Gastrocnemius medialis (tissue), 4 donors: ENCODE data around the gene SDR9C7. TPM values are rescaled to one million over a fixed set of nuclear protein-coding genes. Genes with fewer than 3 reads are reported as not detected.

ENCODE experiments used
- ATAC-seq, 2 donors: fragments of 150-250 bp; one replicate each; pipeline ENCODE4 v1.9.1; 2016
- DNase-seq, 2 donors: peaks; one replicate each; pipeline ENCODE4 v3.0.0-alpha.2; 2019
- H3K27ac ChIP-seq, 4 donors: fragments of 200-600 bp; sonication (generic); 1 replicate in 1 of 4; 2 replicates in 3 of 4; pipeline ENCODE4 v1.5.1; 2016 to 2018; ENCODE audit warnings: mild to moderate bottlenecking in 2 of 4, moderate library complexity in 1 of 4
- H3K27me3 ChIP-seq, 3 donors: fragments of 200-600 bp; sonication (generic) in 2 of 3; 1 replicate in 1 of 3; 2 replicates in 2 of 3; pipeline versions ENCODE4 v1.5.1 to v1.6.0; 2016 to 2019; ENCODE audit warnings: mild to moderate bottlenecking in 1 of 3, moderate library complexity in 1 of 3
- H3K36me3 ChIP-seq, 2 donors: fragments of 200-600 bp; sonication (generic) in 1 of 2; one replicate each; pipeline ENCODE4 v1.5.1; 2017 to 2018
- H3K4me1 ChIP-seq, 2 donors: fragments of 200-600 bp; sonication (generic) in 1 of 2; one replicate each; pipeline ENCODE4 v1.5.1; 2016 to 2017; ENCODE audit warnings: mild to moderate bottlenecking in 2 of 2
- H3K4me3 ChIP-seq, 4 donors: fragments of 200-600 bp; sonication (generic) in 3 of 4; 1 replicate in 1 of 4; 2 replicates in 3 of 4; pipeline ENCODE4 v1.5.1; 2016 to 2019; ENCODE audit warnings: mild to moderate bottlenecking in 2 of 4
- H3K9me3 ChIP-seq, 3 donors: fragments of 200-600 bp; sonication (generic) in 2 of 3; 1 replicate in 1 of 3; 2 replicates in 2 of 3; pipeline ENCODE4 v1.5.1; 2016 to 2019
- CTCF ChIP-seq, 5 experiments: fragments of 450-650 bp in 3 of 5; fragments of 200-600 bp in 2 of 5; sonication (generic) in 2 of 5; IDR thresholded peaks in 4 of 5; conservative IDR thresholded peaks in 1 of 5; 1 replicate in 4 of 5; 2 replicates in 1 of 5; pipeline ENCODE4 v1.5.1; 2016 to 2019; ENCODE audit warnings: antibody characterized with exemption in 5 of 5, mild to moderate bottlenecking in 3 of 5, moderate library complexity in 3 of 5
- POLR2A ChIP-seq, 2 donors: fragments of 450-650 bp; IDR thresholded peaks; one replicate each; pipeline ENCODE4 v1.6.1; 2017; ENCODE audit warnings: antibody characterized with exemption in 2 of 2, mild to moderate bottlenecking in 2 of 2, moderate library complexity in 2 of 2
- in situ Hi-C, 4 donors: fragments of 200-750 bp; cut with MboI; loops; one replicate each; pipeline versions ENCODE4 v1.15.0 to v1.8.0; 2017; ENCODE audit warnings: low sequenced_read_pairs in 4 of 4
- intact Hi-C: fragments of 100-400 bp; cut with DNase I; formaldehyde crosslinking; loops from one replicate; pipeline ENCODE4 v1.15.1; 2023; ENCODE audit warnings: low total_unique reads
- total RNA-seq, 4 donors: library from RNA; depleted of rRNA; stranded (reverse); fragments of >200 nt; gene quantifications; one replicate each; pipeline versions ENCODE4 v1.1.0 to v1.2.3, GENCODE V29; 2016

Gene SDR9C7
- total RNA-seq, 4 donors from 2014 or later: 0.27 TPM; not detected in 3

- Histone ChIP-seq H3K4me1 (no peaks in the 10 kb centered on the region), H3K4me3 (peak overlapping the region in 1 of 4 donors; percentile 25), H3K9me3 (peaks cover 0 to 3% (median 0%) of the 10 kb centered on the region in 3 donors), H3K27ac (no peak overlapping the region), H3K27me3 (no peaks in the 10 kb centered on the region), H3K36me3 (no peaks in the 10 kb centered on the region)
- in situ Hi-C loops: no loop called here
- ATAC-seq (no peak), DNase-seq (no peak)
- TF ChIP-seq CTCF (IDR thresholded peaks at IDR 0.05 in 4 of 5, conservative IDR thresholded peaks at IDR 0.05 in 1 of 5) (no peak), POLR2A (IDR thresholded peaks at IDR 0.05) (no peak)
- intact Hi-C loops: no loop called here
Measured at GRCh38 chr12:56900583-56900982, 33.6 kb downstream of the SDR9C7 start.

- DNase-seq: no peak
- intact Hi-C loops: no loop called here
- no peak overlapping the region for H3K4me3 ChIP-seq
Measured at GRCh38 chr12:56898938-56899337, 35.3 kb downstream of the SDR9C7 start.

GRCh38 chr12:56897844-56898361 lies 36.3 kb downstream of the SDR9C7 start:
- H3K4me1 ChIP-seq: no peaks in the 10 kb centered on the region
- no peaks in the 10 kb centered on the region for H3K36me3 ChIP-seq
- intact Hi-C loops: no loop called here
- H3K9me3 ChIP-seq: peaks cover 0 to 3% (median 0%) of the 10 kb centered on the region in 3 donors
- in situ Hi-C loops: no loop called here
- H3K27ac ChIP-seq: no peak overlapping the region
- no peaks in the 10 kb centered on the region for H3K27me3 ChIP-seq
- ATAC-seq (no peak), DNase-seq (no peak)
- no peak overlapping the region for H3K4me3 ChIP-seq
- TF ChIP-seq CTCF (IDR thresholded peaks at IDR 0.05 in 4 of 5, conservative IDR thresholded peaks at IDR 0.05 in 1 of 5) (no peak), POLR2A (IDR thresholded peaks at IDR 0.05) (no peak)

More at GRCh38 chr12:56898938-56899337, 35.3 kb downstream of the SDR9C7 start:
- TF ChIP-seq CTCF (IDR thresholded peaks at IDR 0.05 in 4 of 5, conservative IDR thresholded peaks at IDR 0.05 in 1 of 5) (no peak), POLR2A (IDR thresholded peaks at IDR 0.05) (no peak)
- in situ Hi-C loops: no loop called here
- Histone ChIP-seq H3K27me3 (no peaks in the 10 kb centered on the region), H3K9me3 (peaks cover 0 to 3% (median 0%) of the 10 kb centered on the region in 3 donors), H3K27ac (no peak overlapping the region), H3K4me1 (no peaks in the 10 kb centered on the region), H3K36me3 (no peaks in the 10 kb centered on the region)
- ATAC-seq: no peak

GRCh38 chr12:56896082-56896481 lies 38.1 kb downstream of the SDR9C7 start:
- no peak overlapping the region for H3K4me3 ChIP-seq
- no peaks in the 10 kb centered on the region for H3K27me3 ChIP-seq
- in situ Hi-C loops: no loop called here
- DNase-seq (no peak), ATAC-seq (no peak)
- H3K36me3 ChIP-seq: no peaks in the 10 kb centered on the region
- H3K4me1 ChIP-seq: no peaks in the 10 kb centered on the region
- H3K9me3 ChIP-seq: peaks cover 0 to 3% (median 0%) of the 10 kb centered on the region in 3 donors
- H3K27ac ChIP-seq: no peak overlapping the region
- intact Hi-C loops: no loop called here
- TF ChIP-seq CTCF (IDR thresholded peaks at IDR 0.05 in 4 of 5, conservative IDR thresholded peaks at IDR 0.05 in 1 of 5): no peak
- no peak for TF ChIP-seq POLR2A (IDR thresholded peaks at IDR 0.05)
